Pons (tissue), 1 donor: ENCODE measurements around the gene BABAM2.
"Not testable (repeated sequence)": the region's sequence is repeated elsewhere in the genome, so short reads cannot be mapped to it uniquely, and the experiment has no call there.

ENCODE experiments used
- DNase-seq: peaks from one replicate; pipeline ENCODE4 v3.0.0-alpha.2; 2016; ENCODE audit warnings: low spot score

Gene BABAM2

GRCh38 chr2:27946530-27947060 lies 56.1 kb downstream of the BABAM2 start:
- no peak for DNase-seq

DNA sequence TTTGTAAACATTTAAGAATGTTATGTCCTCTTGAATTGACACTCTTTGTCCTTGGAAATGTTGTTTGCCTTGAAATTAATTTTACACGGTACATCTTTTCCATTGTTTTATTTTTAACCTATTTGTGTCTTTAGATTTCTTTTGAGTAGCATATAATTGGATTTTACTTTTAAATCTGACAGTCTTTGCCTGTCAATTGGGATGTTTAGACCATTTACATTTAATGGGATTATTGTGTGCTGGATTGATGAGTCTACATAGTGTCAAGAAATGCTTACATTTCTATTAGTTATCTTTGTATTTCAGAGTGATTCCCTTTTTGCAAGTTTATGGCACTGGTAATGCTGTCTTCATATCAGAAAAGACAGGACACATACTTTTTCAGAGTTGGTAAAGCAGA lies 61.5 kb downstream of the BABAM2 start:
- DNase-seq = no peak

DNA sequence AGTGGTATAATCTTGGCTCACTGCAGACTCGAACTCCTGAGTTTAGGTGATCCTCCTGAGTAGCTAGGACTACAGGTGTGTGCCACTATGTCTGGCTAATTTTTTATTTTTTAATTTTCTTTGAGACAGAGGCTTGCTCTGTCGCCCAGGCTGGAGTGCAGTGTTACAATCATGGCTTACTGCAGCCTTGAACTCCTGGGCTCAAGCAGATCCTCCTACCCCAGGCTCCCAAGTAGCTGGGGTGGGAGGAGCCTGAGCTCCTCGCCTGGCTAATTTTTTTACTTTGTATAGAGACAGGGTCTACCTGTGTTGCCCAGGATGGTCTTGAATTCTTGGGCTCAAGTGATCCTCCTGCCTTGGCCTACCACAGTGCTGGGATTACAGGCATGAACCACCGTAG lies 62.5 kb downstream of the BABAM2 start:
- DNase-seq = no peak

GRCh38 chr2:27954221-27954673 lies 63.7 kb downstream of the BABAM2 start:
- DNase-seq = peak; percentile 18

GRCh38 chr2:27954771-27955383 lies 64.3 kb downstream of the BABAM2 start:
- peak; percentile 68 for DNase-seq

DNA sequence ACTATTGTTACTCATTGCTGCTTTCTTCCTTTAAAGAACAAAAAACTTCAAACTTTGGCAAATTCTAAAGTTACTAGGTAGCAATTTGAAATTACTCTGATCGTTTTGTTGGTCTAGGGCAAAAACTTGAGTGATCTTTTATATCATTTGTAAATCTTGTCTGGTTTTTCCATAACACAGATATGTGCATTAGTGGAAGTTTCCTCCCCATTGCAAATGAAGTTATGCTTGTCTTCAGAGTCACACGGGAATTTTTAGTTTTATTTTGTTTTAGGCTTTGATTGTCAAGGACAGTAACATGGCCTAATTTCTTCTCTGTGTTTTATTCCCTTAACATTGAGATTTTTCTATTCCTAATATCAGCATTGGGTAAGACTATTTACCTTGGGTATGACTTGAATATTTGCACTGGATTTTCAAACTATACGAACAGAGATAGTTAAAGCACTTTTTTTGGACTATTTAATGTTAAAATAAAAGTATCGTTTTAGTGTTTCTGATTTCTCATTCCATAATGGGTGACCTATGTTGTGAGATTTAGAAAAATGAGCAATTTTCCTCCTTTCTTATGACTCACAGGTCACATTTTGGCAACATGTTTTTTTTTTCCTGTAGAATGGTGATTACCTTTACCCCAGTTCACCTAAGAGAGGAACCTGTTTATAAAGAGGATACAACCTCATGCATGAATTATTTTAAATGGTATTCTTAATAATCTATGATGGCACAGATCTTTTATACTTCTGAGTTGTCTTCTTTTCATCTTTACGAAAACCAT lies 65.0 kb downstream of the BABAM2 start:
- no peak for DNase-seq

GRCh38 chr2:27956888-27957287 lies 66.4 kb downstream of the BABAM2 start:
- peak; percentile 38 for DNase-seq

DNA sequence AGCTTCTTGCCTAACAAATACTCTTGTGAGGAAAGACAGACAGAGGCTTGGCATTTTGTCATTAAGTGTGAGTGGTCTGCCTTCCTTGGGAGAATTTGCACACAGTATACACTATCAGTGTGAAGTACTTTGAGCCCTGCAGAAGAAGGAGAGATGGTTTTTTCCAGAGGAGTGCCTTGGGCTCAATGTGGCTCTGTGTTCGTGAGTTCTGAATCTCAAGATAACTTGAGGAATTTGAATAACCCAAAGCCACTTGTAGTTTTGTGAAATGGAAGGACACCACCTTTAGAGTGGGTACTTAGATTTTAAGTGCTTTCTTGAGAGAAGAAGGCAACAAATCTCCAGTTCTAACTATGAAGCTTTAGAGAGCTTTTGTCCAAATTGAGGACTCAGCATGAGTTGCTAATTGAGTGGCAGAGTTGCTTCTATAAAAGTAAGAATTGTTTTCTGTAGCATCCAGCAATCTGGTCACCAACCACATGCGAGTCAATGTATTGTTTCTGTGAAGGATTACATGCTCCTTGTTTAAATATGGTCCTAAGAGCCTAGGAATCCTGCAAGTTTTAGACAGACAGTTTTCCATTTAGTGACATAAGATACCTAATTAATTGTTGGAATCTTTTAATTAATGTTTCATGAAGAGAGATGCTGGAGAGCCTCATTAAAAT lies 68.3 kb downstream of the BABAM2 start:
- DNase-seq = peak; percentile 43

DNA sequence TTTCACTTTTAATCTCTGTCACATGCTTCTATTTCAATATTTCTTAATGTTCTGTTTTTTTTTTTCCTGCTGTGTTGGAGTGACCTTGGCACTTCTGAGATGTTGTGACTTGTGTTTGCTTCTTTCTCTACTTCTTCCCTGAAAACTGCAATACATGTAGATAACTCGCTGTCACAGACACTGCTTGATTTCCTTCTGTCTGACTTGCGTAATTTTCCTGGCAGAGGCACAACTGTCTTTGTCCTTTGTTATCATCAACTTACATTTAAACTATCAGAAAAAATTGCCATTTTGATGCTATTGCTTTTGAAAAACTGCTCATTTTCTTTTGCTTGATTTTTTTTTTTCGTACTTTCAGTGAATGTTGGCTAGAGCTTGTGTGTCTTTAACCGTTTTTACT lies 69.0 kb downstream of the BABAM2 start:
- DNase-seq = peak; percentile 83

DNA sequence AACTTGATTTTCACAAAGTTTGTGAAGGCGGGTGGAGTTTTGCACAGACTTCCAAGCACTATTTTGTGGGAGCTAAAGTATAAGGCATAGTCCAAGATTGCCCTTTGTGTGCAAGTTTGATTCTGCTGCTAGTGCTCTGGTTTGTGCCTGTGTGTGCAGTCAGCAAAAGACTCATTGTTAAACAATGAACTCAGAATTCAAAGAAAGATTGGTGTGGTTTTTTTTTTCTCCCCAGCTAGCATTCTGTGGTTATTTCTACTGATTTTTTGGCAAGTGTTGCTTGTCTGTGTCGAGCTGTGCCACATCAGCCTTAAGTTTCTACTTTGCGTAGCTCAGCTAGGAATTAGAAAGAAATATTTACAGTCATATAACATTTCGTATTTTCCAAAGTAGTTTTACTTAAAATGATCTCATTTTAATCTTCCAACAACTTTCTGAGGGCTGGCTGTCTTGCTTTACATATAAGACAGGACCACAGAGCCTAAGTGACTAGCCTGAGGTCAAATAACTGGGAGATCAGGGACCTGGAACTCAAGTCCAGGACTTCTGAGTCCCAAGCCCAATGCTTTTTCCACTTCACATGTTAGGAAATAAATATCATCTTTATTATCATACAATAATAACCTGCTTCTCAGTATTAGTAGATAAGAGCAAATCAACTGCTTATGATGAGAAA lies 69.8 kb downstream of the BABAM2 start:
- peak; percentile 40 for DNase-seq

GRCh38 chr2:27962006-27962405 lies 71.5 kb downstream of the BABAM2 start:
- DNase-seq = no peak

GRCh38 chr2:27963472-27963871 lies 72.9 kb downstream of the BABAM2 start:
- no peak for DNase-seq

- DNase-seq = no peak
Observed at GRCh38 chr2:27964067-27964466, 73.5 kb downstream of the BABAM2 start.

- DNase-seq = no peak
Observed at GRCh38 chr2:27965841-27966240, 75.3 kb downstream of the BABAM2 start.

- DNase-seq = peak; percentile 12
Observed at GRCh38 chr2:27966466-27966865, 75.9 kb downstream of the BABAM2 start.

- no peak for DNase-seq
Observed at GRCh38 chr2:27967076-27967475, 76.5 kb downstream of the BABAM2 start.

- DNase-seq = not testable (repeated sequence)
Observed at GRCh38 chr2:27968045-27968444, 77.5 kb downstream of the BABAM2 start.

DNA sequence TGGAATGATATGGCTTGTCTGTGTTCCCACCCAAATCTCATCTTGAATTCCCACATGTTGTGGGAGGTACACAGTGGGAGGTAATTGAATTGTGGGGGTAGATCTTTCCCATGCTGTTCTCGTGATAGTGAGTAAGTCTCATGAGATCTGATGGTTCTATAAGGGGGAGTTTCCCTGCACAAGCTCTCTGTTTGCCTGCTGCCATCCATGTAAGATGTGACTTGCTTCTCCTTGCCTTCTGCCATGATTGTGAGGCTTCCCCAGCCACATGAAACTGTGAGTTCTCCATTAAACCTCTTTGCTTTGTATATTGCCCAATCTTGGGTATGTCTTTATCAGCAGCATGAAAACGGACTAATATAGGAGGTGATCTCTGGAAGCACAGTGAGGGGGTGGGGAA lies 78.4 kb downstream of the BABAM2 start:
- not testable (repeated sequence) for DNase-seq

- no peak for DNase-seq
Observed at GRCh38 chr2:27972311-27972710, 81.8 kb downstream of the BABAM2 start.

GRCh38 chr2:27973592-27973991 lies 83.1 kb downstream of the BABAM2 start:
- DNase-seq = no peak

DNA sequence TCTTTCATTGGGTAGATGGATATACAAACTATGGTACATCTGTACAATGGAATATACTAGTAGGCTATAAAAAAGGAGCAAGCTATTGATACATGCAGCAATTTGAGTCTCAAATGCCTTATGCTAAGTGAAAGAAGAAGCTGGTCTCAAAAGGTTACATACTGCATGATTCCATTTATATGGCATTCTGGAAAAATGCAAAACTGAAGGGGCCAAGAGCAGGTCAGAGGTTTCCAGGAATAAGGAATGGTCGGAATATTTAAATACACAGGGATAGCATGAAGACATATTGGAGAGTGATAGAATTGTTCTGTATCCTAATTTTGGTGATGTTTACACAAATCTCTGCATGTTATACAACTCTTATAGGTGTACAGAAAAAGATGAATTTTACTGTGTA lies 85.8 kb downstream of the BABAM2 start:
- DNase-seq = no peak

GRCh38 chr2:27977731-27978312 lies 87.3 kb downstream of the BABAM2 start:
- no peak for DNase-seq
